H1 (cell line): ENCODE data around the gene RPS3.
A peak's percentile ranks its signal among the peaks of the same experiment; 100 is the strongest.

ENCODE experiments used
- CHD2 ChIP-seq: IDR thresholded peaks from 2 replicates; pipeline ENCODE4 v1.6.1; 2012; ENCODE audit warnings: low read length, improper control_type of control experiment
- GABPA ChIP-seq: IDR thresholded peaks from 2 replicates; pipeline ENCODE4 v1.6.1; 2011; ENCODE audit warnings: mild to moderate bottlenecking, low read length, moderate library complexity, borderline replicate concordance; ENCODE audit not compliant: insufficient read depth
- HDAC6 ChIP-seq: IDR thresholded peaks from one replicate; pipeline ENCODE4 v1.7.1; 2012; ENCODE audit warnings: low read depth, mild to moderate bottlenecking, inconsistent platforms, low read length, moderate library complexity
- MAFK ChIP-seq: IDR thresholded peaks from 2 replicates; pipeline ENCODE4 v1.6.1; 2012; ENCODE audit warnings: low read depth, mild to moderate bottlenecking, improper control_type of control experiment, low read length
- POLR2A ChIP-seq, 2 experiments: IDR thresholded peaks; 1 replicate in 1 of 2; 2 replicates in 1 of 2; pipeline ENCODE4 v1.6.1; 2011; ENCODE audit warnings: low read depth in 2 of 2, low read length in 2 of 2, mild to moderate bottlenecking in 2 of 2; ENCODE audit errors: control extremely low read depth in 1 of 2
- POLR2AphosphoS5 ChIP-seq: IDR thresholded peaks from 2 replicates; pipeline ENCODE4 v1.6.1; 2011; ENCODE audit warnings: low read depth, low read length
- SP4 ChIP-seq: IDR thresholded peaks from 2 replicates; pipeline ENCODE4 v1.6.1; 2012; ENCODE audit warnings: low read length, inconsistent platforms
- TF ChIP-seq, protein P1 (sequence below): IDR thresholded peaks from 2 replicates; pipeline ENCODE4 v1.6.1; 2011; ENCODE audit warnings: low read depth, mild to moderate bottlenecking, low read length; ENCODE audit not compliant: insufficient read depth
- TF ChIP-seq, protein P2 (sequence below), 3 experiments: IDR thresholded peaks; 1 replicate in 2 of 3; 2 replicates in 1 of 3; pipeline versions ENCODE4 v1.5.1 to v1.6.1; 2011; ENCODE audit warnings: low read length in 3 of 3, mild to moderate bottlenecking in 3 of 3, inconsistent platforms in 2 of 3, low read depth in 1 of 3, moderate library complexity in 1 of 3; ENCODE audit not compliant: insufficient read depth in 1 of 3; ENCODE audit errors: control extremely low read depth in 1 of 3

DNA sequence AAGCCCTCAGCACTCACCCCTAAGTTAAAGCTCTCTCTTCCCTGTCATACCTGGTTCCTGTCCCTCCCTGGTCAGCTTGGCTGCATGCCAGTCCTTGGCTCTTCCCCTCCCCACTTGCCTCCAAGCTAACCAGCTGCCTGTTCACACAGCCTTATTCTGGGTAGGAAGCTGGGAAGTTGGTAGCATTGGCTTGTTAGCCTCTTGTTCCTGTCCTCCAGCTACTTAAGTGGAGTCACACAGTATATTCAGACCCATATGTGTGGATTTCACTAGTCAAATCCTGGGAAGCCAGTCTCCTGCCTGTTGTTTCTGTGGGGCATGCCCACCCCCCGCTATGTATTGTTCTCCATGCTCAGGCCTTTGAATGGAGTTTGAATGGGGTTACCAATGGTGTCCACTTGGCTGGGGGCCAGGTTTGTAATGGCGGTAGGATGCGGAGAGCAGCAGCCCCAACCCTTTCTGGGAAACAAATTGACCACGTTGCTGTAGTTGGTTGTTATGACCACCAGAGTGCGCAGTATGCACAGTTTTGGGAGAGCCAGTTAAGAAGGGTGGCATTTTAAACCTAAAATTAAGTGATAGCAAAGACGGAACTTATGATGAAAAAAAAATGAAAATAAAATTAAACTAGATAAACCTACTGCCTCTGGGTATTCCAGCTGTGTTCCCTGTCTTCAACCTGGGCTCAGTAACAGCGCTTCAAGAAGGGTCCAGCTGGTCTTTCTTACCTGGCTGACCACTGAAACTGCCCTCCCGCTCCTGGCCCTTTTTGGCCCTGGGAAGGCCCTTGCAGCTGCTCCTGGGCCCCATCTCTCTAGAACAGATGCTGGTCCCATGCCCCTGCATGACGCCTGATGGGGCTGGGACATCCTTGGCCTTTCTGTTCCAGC is 10.7 kb upstream of the RPS3 start:
- TF ChIP-seq, protein P1, sequence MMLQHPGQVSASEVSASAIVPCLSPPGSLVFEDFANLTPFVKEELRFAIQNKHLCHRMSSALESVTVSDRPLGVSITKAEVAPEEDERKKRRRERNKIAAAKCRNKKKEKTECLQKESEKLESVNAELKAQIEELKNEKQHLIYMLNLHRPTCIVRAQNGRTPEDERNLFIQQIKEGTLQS: no peak
- TF ChIP-seq POLR2A (IDR thresholded peaks at IDR 0.05; ENCODE audit: control extremely low read depth in 1 of 2, low read depth in 2 of 2, low read length in 2 of 2) (no peak), POLR2AphosphoS5 (no peak), SP4 (no peak), CHD2 (no peak), GABPA (no peak), HDAC6 (no peak), MAFK (no peak)
- TF ChIP-seq, protein P2, sequence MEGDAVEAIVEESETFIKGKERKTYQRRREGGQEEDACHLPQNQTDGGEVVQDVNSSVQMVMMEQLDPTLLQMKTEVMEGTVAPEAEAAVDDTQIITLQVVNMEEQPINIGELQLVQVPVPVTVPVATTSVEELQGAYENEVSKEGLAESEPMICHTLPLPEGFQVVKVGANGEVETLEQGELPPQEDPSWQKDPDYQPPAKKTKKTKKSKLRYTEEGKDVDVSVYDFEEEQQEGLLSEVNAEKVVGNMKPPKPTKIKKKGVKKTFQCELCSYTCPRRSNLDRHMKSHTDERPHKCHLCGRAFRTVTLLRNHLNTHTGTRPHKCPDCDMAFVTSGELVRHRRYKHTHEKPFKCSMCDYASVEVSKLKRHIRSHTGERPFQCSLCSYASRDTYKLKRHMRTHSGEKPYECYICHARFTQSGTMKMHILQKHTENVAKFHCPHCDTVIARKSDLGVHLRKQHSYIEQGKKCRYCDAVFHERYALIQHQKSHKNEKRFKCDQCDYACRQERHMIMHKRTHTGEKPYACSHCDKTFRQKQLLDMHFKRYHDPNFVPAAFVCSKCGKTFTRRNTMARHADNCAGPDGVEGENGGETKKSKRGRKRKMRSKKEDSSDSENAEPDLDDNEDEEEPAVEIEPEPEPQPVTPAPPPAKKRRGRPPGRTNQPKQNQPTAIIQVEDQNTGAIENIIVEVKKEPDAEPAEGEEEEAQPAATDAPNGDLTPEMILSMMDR (IDR thresholded peaks at IDR 0.05; ENCODE audit: control extremely low read depth in 1 of 3, insufficient read depth in 1 of 3, low read depth in 1 of 3, low read length in 3 of 3): peak; percentile 56 to 79 (median 78)
